GM19395 (cell line): Measurements from ENCODE around the gene CARMIL3.

Source experiments
- ATAC-seq: cut with Tn5 transposase; IDR thresholded peaks from one replicate; pipeline ENCODE4 v1.9.1; 2021; ENCODE audit warnings: mild to moderate bottlenecking, moderate library complexity; ENCODE audit not compliant: unreplicated experiment

CARMIL3 gene

GRCh38 chr14:24060443-24060842 lies 8.6 kb downstream of the CARMIL3 start:
- ATAC-seq = no peak

GRCh38 chr14:24060984-24061913 lies 9.4 kb downstream of the CARMIL3 start:
- ATAC-seq = no peak

DNA sequence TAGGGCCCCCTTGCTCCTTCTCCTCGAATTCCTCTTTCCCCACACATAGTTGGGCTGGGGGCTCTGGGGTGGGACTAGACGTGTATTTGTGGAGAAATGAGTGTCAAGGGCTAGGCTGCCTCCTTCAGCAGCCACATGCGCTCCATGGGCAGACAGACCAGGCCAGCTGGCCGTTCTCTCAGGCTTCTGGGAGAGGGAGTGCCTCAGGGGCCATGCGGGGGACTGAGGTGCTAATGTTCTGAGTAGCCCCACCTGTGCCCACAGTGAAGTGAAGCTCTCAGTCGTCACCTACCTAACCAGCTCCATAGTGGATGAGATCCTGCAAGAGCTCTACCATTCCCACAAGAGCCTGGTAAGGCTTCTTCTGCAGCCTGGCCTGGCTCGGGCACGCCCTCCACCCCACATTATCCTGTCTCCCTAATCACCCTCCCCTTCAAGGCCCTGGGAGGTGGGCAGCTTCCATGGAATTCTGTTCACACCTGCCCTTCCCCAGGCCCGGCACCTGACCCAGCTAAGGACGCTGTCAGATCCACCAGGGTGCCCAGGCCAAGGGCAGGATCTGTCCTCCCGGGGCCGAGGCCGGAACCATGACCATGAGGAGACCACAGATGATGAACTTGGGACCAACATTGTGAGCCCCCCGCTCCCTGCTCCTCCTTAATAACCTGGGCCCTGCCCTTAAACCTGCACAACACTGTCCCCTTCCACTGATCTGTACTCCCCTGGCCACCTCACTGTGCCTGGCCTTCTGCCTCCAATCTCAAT lies 10.6 kb downstream of the CARMIL3 start:
- ATAC-seq = no peak

DNA sequence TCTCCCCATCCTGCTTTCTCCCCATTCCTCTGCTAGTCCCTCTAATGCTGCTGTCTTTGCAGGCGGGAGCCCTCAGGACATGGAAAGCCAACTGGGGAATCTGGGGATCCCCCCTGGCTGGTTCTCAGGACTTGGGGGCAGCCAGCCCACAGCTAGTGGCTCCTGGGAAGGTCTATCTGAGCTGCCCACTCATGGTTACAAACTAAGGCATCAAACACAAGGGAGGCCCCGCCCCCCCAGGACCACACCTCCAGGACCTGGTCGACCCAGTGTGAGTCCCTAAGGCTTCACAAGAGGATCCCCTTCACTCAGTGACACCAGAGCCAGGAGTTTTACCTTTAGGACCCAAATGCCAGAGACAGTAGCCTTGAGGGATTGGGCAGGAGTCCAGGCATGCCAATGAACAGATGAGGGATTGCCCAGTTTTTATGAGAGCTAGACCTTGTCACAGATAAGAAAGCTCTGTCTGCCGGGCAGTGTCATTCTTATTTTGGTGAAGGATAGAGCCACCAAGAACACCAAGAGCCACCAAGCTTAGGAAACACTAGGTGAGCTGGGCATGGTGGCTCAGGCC lies 11.5 kb downstream of the CARMIL3 start:
- ATAC-seq = no peak

DNA sequence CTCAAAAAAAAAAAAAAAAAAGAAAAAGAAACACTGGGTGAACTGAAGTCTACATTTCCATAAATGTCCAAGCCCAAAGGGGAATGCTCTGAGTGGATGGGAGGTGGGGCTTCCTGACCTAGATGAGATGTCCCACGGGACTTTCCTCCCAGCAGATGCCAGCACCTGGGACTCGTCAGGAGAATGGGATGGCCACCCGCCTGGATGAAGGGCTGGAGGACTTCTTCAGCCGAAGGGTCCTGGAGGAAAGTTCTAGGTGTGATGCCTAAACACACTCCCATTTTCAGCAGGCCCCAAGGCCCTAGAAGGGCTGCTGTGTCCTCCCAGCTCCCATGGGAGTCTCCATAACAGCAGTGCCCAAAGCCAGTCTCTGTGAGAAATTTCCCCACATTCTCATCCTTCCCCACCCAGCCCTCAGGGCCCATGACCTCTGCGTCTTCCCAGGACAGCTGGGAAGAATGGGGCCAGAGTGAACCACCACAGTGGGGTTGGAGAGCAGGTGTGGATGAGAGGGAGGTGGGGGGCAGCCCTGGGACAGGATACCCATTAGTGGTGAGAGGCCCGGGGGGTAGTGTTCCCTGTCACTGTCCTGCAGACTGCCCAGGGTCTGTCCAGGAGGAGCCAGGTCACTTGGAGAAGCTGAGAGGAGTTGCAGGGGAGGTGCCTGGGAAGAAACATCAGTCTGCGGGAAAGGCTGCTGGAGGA lies 12.4 kb downstream of the CARMIL3 start:
- ATAC-seq = no peak

DNA sequence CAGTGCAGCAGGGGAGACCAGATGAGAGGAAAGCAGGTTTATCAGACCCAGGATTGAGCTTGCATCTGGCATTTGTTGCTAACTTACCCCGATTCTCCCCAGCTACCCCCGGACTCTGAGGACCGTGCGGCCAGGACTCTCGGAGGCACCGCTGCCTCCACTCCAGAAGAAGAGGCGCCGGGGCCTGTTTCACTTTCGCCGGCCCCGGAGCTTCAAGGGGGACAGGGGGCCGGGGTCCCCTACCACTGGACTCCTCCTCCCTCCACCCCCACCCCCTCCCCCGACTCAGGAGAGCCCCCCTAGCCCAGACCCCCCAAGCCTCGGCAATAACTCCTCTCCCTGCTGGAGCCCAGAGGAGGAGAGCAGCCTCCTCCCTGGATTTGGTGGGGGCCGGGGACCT lies 13.0 kb downstream of the CARMIL3 start:
- no peak for ATAC-seq

DNA sequence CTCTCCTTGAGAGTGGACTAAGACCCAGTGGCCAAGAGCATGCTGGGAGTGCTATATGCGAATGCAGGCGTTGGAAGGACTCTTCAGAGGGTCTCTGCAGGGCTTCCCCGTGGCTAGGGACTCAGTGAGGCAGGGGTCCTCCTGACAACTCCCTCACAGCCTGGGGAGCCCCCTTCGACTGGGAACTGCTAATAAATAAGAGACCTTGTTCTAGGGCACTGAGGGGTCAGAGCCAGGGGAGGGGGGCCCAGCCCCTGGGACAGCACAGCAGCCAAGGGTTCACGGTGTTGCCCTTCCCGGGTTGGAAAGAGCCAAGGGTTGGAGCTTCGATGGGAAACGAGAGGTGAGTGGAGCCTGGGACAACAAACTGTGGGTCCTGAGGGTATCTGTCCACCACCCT lies 13.6 kb downstream of the CARMIL3 start:
- ATAC-seq = no peak

GRCh38 chr14:24066496-24067132 lies 14.8 kb downstream of the CARMIL3 start:
- no peak for ATAC-seq

DNA sequence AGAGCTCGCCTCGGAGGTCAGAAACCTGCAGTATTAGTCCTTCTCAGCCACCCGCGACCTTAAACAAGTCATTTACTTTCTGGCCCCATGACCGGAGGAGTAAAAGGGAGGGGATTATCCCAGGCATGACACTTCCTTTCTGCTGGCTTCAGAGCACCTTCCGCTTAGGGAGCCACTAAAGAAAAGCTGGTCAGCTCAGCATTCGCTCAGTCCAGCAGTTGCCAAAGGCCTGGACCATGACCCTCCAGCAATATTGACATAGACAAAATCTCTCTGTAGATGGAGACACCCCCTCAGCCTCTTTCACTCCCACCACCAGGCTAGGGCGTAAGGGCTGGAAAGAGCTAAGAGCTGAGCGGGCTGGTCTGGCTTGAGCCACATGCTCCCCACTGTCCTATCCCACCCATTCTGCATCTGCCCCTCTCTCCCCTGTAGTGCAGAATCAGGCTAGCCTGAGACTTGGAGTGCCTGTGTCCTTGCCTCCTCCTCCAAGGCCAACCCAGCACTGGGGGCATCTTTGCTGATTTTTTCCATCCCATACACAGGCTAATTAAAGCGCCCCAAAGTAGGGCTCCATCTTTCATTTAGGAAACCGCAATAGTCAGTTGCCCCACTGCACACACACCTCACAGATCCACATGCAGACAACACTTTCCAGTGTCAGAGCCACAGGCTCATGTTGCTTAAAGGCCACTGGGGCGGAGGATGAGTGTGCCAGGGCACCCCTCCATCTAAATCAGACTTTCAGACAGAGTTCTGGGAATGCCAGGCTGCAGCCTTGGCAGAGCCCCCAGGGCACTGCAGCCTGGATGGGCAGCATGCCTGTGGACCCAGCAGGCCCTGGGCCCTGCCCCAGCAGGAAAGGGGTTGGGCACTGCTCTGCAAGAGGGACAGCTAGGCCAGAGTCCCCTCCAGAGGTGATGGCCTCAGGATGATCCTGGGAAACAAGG lies 15.6 kb downstream of the CARMIL3 start:
- ATAC-seq = no peak

GRCh38 chr14:24068711-24069410 lies 17.1 kb downstream of the CARMIL3 start:
- no peak for ATAC-seq

DNA sequence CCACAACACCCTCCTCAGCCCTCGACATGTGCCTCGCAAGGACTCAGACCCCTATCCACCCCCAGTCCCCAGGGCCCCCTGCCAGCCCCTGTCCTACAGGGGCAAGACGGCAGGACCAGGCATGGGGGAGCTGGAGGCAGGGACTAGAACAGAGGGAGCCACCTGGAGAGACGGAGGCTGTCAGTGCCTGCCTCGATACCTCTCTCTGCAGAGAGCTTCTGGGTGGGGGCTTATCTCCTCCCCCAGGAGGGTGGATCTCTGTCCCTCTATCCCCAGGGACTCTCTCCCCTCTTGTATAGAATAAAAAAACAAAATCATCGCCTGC lies 17.6 kb downstream of the CARMIL3 start:
- no peak for ATAC-seq

GRCh38 chr14:24070285-24071143 lies 18.7 kb downstream of the CARMIL3 start:
- ATAC-seq = no peak

- ATAC-seq = no peak
Measured at GRCh38 chr14:24071144-24071697, 19.4 kb downstream of the CARMIL3 start, which contains the start of gene CPNE6. Gene CPNE6, plus strand, starts transcription at chr14:24071562. Its CDS starts 1,375 bp downstream, at chr14:24072937.

GRCh38 chr14:24071836-24072430 lies 20.1 kb downstream of the CARMIL3 start:
- ATAC-seq = no peak

GRCh38 chr14:24072436-24072835 lies 20.6 kb downstream of the CARMIL3 start:
- ATAC-seq = no peak

- ATAC-seq = no peak
Measured at GRCh38 chr14:24072881-24073877, 21.4 kb downstream of the CARMIL3 start.
